NB4 (cell line): ENCODE data around the gene EHMT1.
"Not testable (repeated sequence)": the region's sequence is repeated elsewhere in the genome, so short reads cannot be mapped to it uniquely, and the experiment has no call there.

Experiments
- DNase-seq: peaks from one replicate; pipeline ENCODE4 v3.0.0; 2010; ENCODE audit warnings: low read depth
- H3K4me3 ChIP-seq: one replicate; pipeline ENCODE4 v1.5.1; 2011; ENCODE audit warnings: mild to moderate bottlenecking, low read depth, low read length, moderate library complexity
- MYC ChIP-seq: IDR thresholded peaks from 2 replicates; pipeline ENCODE4 v1.6.1; 2011; ENCODE audit warnings: low read depth, low read length
- POLR2A ChIP-seq: IDR thresholded peaks from 2 replicates; pipeline ENCODE4 v1.6.1; 2011; ENCODE audit warnings: mild to moderate bottlenecking; ENCODE audit not compliant: insufficient read length; ENCODE audit errors: extremely low read depth
- TF ChIP-seq, protein P1 (sequence below): IDR thresholded peaks from one replicate; pipeline ENCODE4 v1.5.1; 2012; ENCODE audit warnings: low read depth, low read length
- TF ChIP-seq, protein P2 (sequence below): IDR thresholded peaks from 2 replicates; pipeline ENCODE4 v1.6.1; 2011; ENCODE audit warnings: low read depth, low read length

The EHMT1 gene

DNA sequence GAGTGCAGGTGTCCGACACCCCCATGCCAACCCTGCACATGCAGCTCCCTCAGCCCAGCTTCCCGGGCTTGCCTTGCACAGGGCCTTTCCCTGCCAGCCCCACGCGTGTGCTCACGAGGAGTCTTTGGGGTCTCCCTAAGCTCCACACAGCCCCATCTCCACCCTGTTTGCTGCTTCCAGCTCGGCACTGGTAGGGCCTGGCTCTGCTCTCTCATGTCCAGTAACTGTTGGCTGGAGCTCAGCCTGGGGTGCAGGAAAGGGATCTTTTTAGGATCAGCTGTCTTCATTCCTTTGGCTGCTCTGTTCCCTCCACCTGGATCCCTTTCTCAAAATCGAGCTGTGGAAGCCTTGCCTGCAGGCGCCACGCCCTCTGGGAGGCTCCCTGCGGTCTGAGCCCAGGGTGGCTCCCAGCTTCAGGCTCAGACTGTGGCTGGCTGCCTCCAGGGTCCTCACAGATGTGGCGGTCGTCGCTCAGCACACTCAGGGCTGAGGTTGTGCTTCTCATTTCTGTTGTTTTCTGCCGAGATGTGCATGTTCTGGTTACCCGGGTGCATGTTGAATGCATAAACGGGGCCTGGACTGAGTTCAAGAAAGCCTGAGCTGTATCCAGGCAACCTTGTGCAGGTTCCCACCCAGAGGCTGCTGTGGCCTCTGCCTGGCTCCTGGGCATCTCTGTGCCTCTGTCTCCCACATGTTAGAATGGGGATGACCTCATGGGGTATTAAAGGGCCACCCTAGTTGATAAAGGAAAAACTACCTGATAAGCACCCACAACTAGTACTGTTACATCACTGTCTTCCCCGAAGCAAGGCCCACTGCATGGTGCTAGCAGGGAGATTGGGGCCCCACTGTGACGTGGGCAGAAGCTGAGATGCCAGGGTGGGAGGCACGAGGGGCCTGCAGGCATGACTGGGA, 263.0 kb downstream of the EHMT1 start:
- TF ChIP-seq MYC = no peak
- no peak for TF ChIP-seq POLR2A
- TF ChIP-seq, protein P1, sequence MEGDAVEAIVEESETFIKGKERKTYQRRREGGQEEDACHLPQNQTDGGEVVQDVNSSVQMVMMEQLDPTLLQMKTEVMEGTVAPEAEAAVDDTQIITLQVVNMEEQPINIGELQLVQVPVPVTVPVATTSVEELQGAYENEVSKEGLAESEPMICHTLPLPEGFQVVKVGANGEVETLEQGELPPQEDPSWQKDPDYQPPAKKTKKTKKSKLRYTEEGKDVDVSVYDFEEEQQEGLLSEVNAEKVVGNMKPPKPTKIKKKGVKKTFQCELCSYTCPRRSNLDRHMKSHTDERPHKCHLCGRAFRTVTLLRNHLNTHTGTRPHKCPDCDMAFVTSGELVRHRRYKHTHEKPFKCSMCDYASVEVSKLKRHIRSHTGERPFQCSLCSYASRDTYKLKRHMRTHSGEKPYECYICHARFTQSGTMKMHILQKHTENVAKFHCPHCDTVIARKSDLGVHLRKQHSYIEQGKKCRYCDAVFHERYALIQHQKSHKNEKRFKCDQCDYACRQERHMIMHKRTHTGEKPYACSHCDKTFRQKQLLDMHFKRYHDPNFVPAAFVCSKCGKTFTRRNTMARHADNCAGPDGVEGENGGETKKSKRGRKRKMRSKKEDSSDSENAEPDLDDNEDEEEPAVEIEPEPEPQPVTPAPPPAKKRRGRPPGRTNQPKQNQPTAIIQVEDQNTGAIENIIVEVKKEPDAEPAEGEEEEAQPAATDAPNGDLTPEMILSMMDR = no peak
- TF ChIP-seq, protein P2, sequence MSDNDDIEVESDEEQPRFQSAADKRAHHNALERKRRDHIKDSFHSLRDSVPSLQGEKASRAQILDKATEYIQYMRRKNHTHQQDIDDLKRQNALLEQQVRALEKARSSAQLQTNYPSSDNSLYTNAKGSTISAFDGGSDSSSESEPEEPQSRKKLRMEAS = no peak
- no peak overlapping the region for H3K4me3 ChIP-seq
- DNase-seq = no peak

DNA sequence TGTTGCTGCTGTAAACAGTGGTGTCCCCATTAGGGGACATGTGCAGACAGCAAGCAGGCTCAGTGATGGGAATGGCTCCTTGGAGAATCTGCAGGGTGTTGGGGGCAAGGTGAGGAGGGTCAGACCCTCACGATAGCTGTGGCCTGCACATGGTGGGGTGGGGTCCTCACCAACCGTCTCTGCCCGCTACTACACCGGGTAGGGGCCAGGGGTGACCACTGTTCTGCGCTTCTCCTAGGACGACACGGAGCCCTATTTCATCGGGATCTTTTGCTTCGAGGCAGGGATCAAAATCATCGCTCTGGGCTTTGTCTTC, 263.7 kb downstream of the EHMT1 start:
- DNase-seq = no peak
- TF ChIP-seq MYC (no peak), POLR2A (no peak)
- TF ChIP-seq, protein P1 = no peak
- TF ChIP-seq, protein P2 = no peak
- H3K4me3 ChIP-seq = no peak overlapping the region

DNA sequence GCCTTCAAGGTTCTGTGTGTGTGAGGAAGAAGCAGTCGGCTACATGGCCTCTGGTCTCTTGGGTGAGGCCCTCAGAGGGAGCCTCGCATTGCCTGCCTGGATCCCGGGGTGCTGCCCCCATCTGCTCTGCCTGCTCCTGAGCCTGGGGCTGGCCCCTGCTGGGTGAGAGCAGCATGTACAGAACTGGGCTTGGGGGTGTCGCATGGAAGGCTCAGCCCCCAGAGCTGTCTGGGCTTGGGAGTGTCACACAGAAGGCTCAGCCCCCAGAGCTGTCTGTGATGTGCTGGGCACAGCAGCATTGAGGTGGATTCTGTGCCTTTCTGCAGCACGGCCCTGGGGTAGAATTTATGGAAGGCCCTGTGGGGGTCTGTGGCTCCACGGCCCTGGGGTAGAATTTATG, 265.2 kb downstream of the EHMT1 start:
- DNase-seq, H3K4me3 ChIP-seq: not testable (repeated sequence)

DNA sequence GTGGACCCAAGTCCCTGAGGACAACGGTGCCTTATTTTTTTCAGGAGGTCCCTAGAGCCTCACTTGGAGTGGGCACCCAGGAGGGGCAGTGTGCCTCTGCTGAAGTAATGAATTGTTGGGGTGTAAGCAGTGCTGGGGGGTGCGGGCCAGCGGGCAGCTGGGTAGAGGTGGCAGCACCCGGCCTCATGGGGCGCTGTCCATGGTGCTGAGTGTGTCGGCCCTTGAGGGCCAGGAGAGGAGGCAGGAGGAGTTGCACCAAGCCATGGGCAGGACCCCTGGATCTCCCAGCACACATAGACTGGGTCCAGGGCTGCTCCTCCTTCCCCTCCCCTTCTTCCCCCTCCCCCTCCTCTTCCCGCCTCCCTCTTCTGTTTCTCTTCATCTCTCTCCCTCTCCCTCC, 265.7 kb downstream of the EHMT1 start:
- DNase-seq, H3K4me3 ChIP-seq: not testable (repeated sequence)

DNA sequence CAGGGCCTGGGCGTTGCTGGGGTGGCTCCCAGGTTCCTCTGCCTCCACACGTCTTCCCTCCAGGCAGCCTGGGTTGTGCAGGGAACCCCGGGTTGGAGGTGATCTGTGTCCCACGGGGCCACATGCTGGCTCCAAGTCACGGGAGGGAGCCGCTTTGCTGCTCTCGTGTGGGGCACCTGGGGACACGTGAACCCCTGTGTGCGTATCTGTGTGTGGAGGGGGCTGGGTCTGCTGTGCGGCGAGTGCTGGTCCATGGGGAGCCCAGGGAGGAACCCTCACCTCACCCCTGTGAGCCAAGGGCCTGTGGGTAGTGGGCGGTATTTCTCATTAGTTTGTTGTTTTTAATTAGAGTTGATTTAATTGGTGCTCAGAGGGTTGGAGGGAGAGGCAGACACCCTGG, 266.3 kb downstream of the EHMT1 start:
- not testable (repeated sequence) for H3K4me3 ChIP-seq, DNase-seq
